H9 (cell line): ENCODE data around the gene CCDC12. TPM values are rescaled to one million over a fixed set of nuclear protein-coding genes. Genes with fewer than 3 reads are reported as not detected.

ENCODE experiments used
- DNase-seq: peaks from one replicate; pipeline ENCODE4 v3.0.0-alpha.2; 2017
- H2AFZ ChIP-seq: one replicate; pipeline ENCODE4 v1.6.1; 2013; ENCODE audit warnings: mild to moderate bottlenecking, low read length, control low read depth, moderate library complexity
- H2AK5ac ChIP-seq: 2 replicates; pipeline ENCODE4 v1.6.1; 2013; ENCODE audit warnings: low read length, control low read depth, mixed read lengths; ENCODE audit not compliant: insufficient read length
- H2BK120ac ChIP-seq: one replicate; pipeline ENCODE4 v1.6.1; 2013; ENCODE audit warnings: low read depth, mild to moderate bottlenecking, low read length, control low read depth, inconsistent platforms; ENCODE audit not compliant: poor library complexity, severe bottlenecking
- H2BK12ac ChIP-seq: 2 replicates; pipeline ENCODE4 v1.6.1; 2013; ENCODE audit warnings: low read length, control low read depth, mixed read lengths, low read depth; ENCODE audit not compliant: insufficient read length
- H2BK15ac ChIP-seq: 2 replicates; pipeline ENCODE4 v1.6.1; 2013; ENCODE audit warnings: low read depth, low read length, control low read depth
- H2BK20ac ChIP-seq: one replicate; pipeline ENCODE4 v1.6.1; 2013; ENCODE audit warnings: low read depth, mild to moderate bottlenecking, low read length, control low read depth, inconsistent platforms; ENCODE audit not compliant: poor library complexity, severe bottlenecking
- H2BK5ac ChIP-seq: 2 replicates; pipeline ENCODE4 v1.6.1; 2013; ENCODE audit warnings: low read length, control low read depth, mixed read lengths; ENCODE audit not compliant: insufficient read length
- H3K14ac ChIP-seq: 2 replicates; pipeline ENCODE4 v1.6.1; 2013; ENCODE audit warnings: low read length, control low read depth; ENCODE audit not compliant: insufficient read depth
- H3K18ac ChIP-seq: 2 replicates; pipeline ENCODE4 v1.6.1; 2013; ENCODE audit warnings: low read depth, mild to moderate bottlenecking, mixed read lengths, low read length, control low read depth; ENCODE audit not compliant: insufficient read length
- H3K23ac ChIP-seq: 2 replicates; pipeline ENCODE4 v1.6.1; 2013; ENCODE audit warnings: low read length, control low read depth, mixed read lengths, low read depth; ENCODE audit not compliant: insufficient read length
- H3K23me2 ChIP-seq: 2 replicates; pipeline ENCODE4 v1.6.1; 2013; ENCODE audit warnings: low read depth, mild to moderate bottlenecking, mixed read lengths, low read length, control low read depth; ENCODE audit not compliant: insufficient read length, poor library complexity, severe bottlenecking
- H3K27ac ChIP-seq: 2 replicates; pipeline ENCODE4 v1.5.1; 2013; ENCODE audit warnings: low read length, control low read depth, mixed read lengths, low read depth; ENCODE audit not compliant: insufficient read length
- H3K27me3 ChIP-seq: 2 replicates; pipeline ENCODE4 v1.6.1; 2013; ENCODE audit warnings: low read length, control low read depth, inconsistent platforms; ENCODE audit not compliant: insufficient read depth
- H3K4ac ChIP-seq: 2 replicates; pipeline ENCODE4 v1.6.1; 2013; ENCODE audit warnings: low read depth, mild to moderate bottlenecking, control low read depth, inconsistent platforms, low read length, moderate library complexity
- H3K4me1 ChIP-seq: 2 replicates; pipeline ENCODE4 v1.6.1; 2013; ENCODE audit warnings: low read length, control low read depth, inconsistent platforms; ENCODE audit not compliant: insufficient read depth
- H3K4me2 ChIP-seq: 2 replicates; pipeline ENCODE4 v1.6.1; 2013; ENCODE audit warnings: low read length, control low read depth, mixed read lengths; ENCODE audit not compliant: insufficient read length, insufficient read depth
- H3K56ac ChIP-seq: 2 replicates; pipeline ENCODE4 v1.6.1; 2013; ENCODE audit warnings: low read depth, mild to moderate bottlenecking, mixed read lengths, low read length, control low read depth; ENCODE audit not compliant: insufficient read length
- H3K79me1 ChIP-seq: 2 replicates; pipeline ENCODE4 v1.6.1; 2013; ENCODE audit warnings: low read depth, mild to moderate bottlenecking, moderate library complexity, low read length, control low read depth, inconsistent platforms; ENCODE audit not compliant: insufficient read depth, poor library complexity, severe bottlenecking
- H3K79me2 ChIP-seq: 2 replicates; pipeline ENCODE4 v1.6.1; 2013; ENCODE audit warnings: low read length, control low read depth, inconsistent platforms; ENCODE audit not compliant: insufficient read depth
- H3K9ac ChIP-seq: 2 replicates; pipeline ENCODE4 v1.6.1; 2013; ENCODE audit warnings: low read length, control low read depth, mixed read lengths; ENCODE audit not compliant: insufficient read length; ENCODE audit errors: extremely low read depth
- H3K9me3 ChIP-seq: one replicate; pipeline ENCODE4 v1.6.1; 2013; ENCODE audit warnings: low read depth, low read length, inconsistent platforms; ENCODE audit not compliant: control insufficient read depth
- H3T11ph ChIP-seq: one replicate; pipeline ENCODE4 v1.6.1; 2013; ENCODE audit warnings: mild to moderate bottlenecking, low read length, control low read depth, inconsistent platforms
- H4K20me1 ChIP-seq: one replicate; pipeline ENCODE4 v1.6.1; 2013; ENCODE audit not compliant: control insufficient read depth, insufficient read length, insufficient read depth
- H4K5ac ChIP-seq: 2 replicates; pipeline ENCODE4 v1.6.1; 2013; ENCODE audit warnings: low read depth, mild to moderate bottlenecking, mixed read lengths, low read length, control low read depth; ENCODE audit not compliant: insufficient read length
- H4K8ac ChIP-seq: replicated peaks from 2 replicates; pipeline ENCODE4 v1.6.1; 2013; ENCODE audit warnings: low read length, control low read depth, mixed read lengths, low read depth; ENCODE audit not compliant: insufficient read length
- H4K91ac ChIP-seq: 2 replicates; pipeline ENCODE4 v1.6.1; 2013; ENCODE audit warnings: low read depth, mild to moderate bottlenecking, moderate library complexity, mixed read lengths, low read length, control low read depth; ENCODE audit not compliant: insufficient read length
- H3K27ac Mint-ChIP-seq, 3 experiments: 2 replicates in 2 of 3; 3 replicates in 1 of 3; pipeline ENCODE4 v1.8.0; 2020 to 2021; ENCODE audit warnings: mixed read lengths in 3 of 3, mild to moderate bottlenecking in 1 of 3, moderate library complexity in 1 of 3
- H3K27me3 Mint-ChIP-seq: 2 replicates; pipeline ENCODE4 v1.8.0; 2021; ENCODE audit warnings: low read depth, mild to moderate bottlenecking, moderate library complexity, mixed read lengths
- H3K36me3 Mint-ChIP-seq, 3 experiments: 2 replicates in 2 of 3; 3 replicates in 1 of 3; pipeline ENCODE4 v1.8.0; 2020 to 2021; ENCODE audit warnings: low read depth in 3 of 3, mixed read lengths in 3 of 3; ENCODE audit not compliant: insufficient read depth in 1 of 3
- H3K4me1 Mint-ChIP-seq, 2 experiments: 2 replicates each; pipeline ENCODE4 v1.8.0; 2020; ENCODE audit warnings: mixed read lengths in 2 of 2
- H3K4me3 Mint-ChIP-seq, 2 experiments: 2 replicates in 1 of 2; 3 replicates in 1 of 2; pipeline ENCODE4 v1.8.0; 2020 to 2021; ENCODE audit warnings: mild to moderate bottlenecking in 2 of 2, mixed read lengths in 2 of 2, moderate library complexity in 1 of 2
- H3K9me3 Mint-ChIP-seq, 2 experiments: 2 replicates in 1 of 2; 3 replicates in 1 of 2; pipeline ENCODE4 v1.8.0; 2020; ENCODE audit warnings: mild to moderate bottlenecking in 2 of 2, mixed read lengths in 2 of 2, moderate library complexity in 1 of 2
- CTCF ChIP-seq: fragments of 200-600 bp; sonication (generic); conservative IDR thresholded peaks from 3 replicates; pipeline ENCODE4 v1.8.0; 2021; ENCODE audit warnings: antibody characterized with exemption, mild to moderate bottlenecking
- WGBS: extraction: QIAGEN DNeasy Blood & Tissue Kit; methylation state at CpG from one replicate; pipeline ENCODE4 v1.1.7; 2013; ENCODE audit warnings: missing lambda C conversion rate, low lambda C conversion rate, mixed read lengths; ENCODE audit not compliant: insufficient read length; ENCODE audit errors: extremely low coverage; 5-methylcytosine and 5-hydroxymethylcytosine counted together
- total RNA-seq: library from RNA; stranded (reverse); gene quantifications from 2 replicates; pipeline ENCODE4 v1.2.1, GENCODE V29; 2021

The CCDC12 gene
- total RNA-seq, 1 experiment from 2014 or later: 54.0 TPM

- DNase-seq: no peak
- Histone ChIP-seq H3K23ac (no peak overlapping the region), H4K8ac (no peak overlapping the region), H3K23me2 (no peaks in the 10 kb centered on the region), H2AK5ac (no peak overlapping the region), H2AFZ (no peak overlapping the region), H3K18ac (no peak overlapping the region), H3K27me3 (no peaks in the 10 kb centered on the region; the same call in 1 of the 2 replicates), H2BK15ac (no peak overlapping the region), H4K91ac (no peak overlapping the region), H4K20me1 (no peaks in the 10 kb centered on the region), H3K9ac (no peak overlapping the region), H3K4ac (no peak overlapping the region), H3T11ph (no peak overlapping the region), H2BK120ac (no peak overlapping the region), H3K4me2 (no peak overlapping the region), H3K79me1 (no peaks in the 10 kb centered on the region), H3K14ac (no peak overlapping the region; the same call in 1 of the 2 replicates), H3K56ac (no peak overlapping the region), H3K9me3 (no peaks in the 10 kb centered on the region), H2BK5ac (no peak overlapping the region), H3K4me1 (no peaks in the 10 kb centered on the region), H3K79me2 (no peaks in the 10 kb centered on the region), H3K27ac (no peak overlapping the region), H2BK12ac (no peak overlapping the region), H4K5ac (no peak overlapping the region), H2BK20ac (no peak overlapping the region)
- no CpG with 5 or more reads among the region's 71 CpGs for WGBS
- no peak for TF ChIP-seq CTCF
- no peak overlapping the region for H3K27ac Mint-ChIP-seq
- H3K4me3 Mint-ChIP-seq: no peak overlapping the region; a peak in 1 of 5 replicates
- H3K36me3 Mint-ChIP-seq: no peaks in the 10 kb centered on the region
- peaks cover 30% of the 10 kb centered on the region for H3K27me3 Mint-ChIP-seq
- H3K9me3 Mint-ChIP-seq: no peaks in the 10 kb centered on the region; a peak in 1 of 5 replicates
- H3K4me1 Mint-ChIP-seq: no peaks in the 10 kb centered on the region; a peak in 1 of 4 replicates
Measured at GRCh38 chr3:46898321-46899150, 78.0 kb downstream of the CCDC12 start.
